WERI-Rb-1 (cell line): ENCODE data around the gene ABHD1.

Source experiments
- DNase-seq: peaks from one replicate; pipeline ENCODE4 v3.0.0-alpha.2; 2020
- H3K27ac ChIP-seq: fragments of 250-450 bp; sonication (Bioruptor Pico); 2 replicates; pipeline ENCODE4 v1.5.1; 2020; ENCODE audit warnings: mild to moderate bottlenecking, moderate library complexity
- H3K27me3 ChIP-seq: fragments of 250-450 bp; sonication (Bioruptor Pico); 2 replicates; pipeline ENCODE4 v1.5.1; 2021; ENCODE audit warnings: mild to moderate bottlenecking, low read depth, moderate library complexity; ENCODE audit not compliant: insufficient read depth, severe bottlenecking
- H3K36me3 ChIP-seq: fragments of 250-450 bp; sonication (Bioruptor Pico); 2 replicates; pipeline ENCODE4 v1.5.1; 2020; ENCODE audit warnings: mild to moderate bottlenecking, moderate library complexity
- H3K4me3 ChIP-seq: 2 replicates; pipeline ENCODE4 v1.5.1; 2011; ENCODE audit warnings: low read depth, mild to moderate bottlenecking, control low read depth, low read length
- H3K9me3 ChIP-seq: fragments of 250-450 bp; sonication (Bioruptor Pico); 2 replicates; pipeline ENCODE4 v1.5.1; 2021; ENCODE audit warnings: mild to moderate bottlenecking, moderate library complexity; ENCODE audit not compliant: severe bottlenecking
- CTCF ChIP-seq: IDR thresholded peaks from 2 replicates; pipeline ENCODE4 v1.5.1; 2011; ENCODE audit warnings: low read depth, mild to moderate bottlenecking, control low read depth, inconsistent platforms, low read length

The ABHD1 gene

GRCh38 chr2:27152796-27153464, 29.3 kb downstream of the ABHD1 start:
- Histone ChIP-seq H3K36me3 (no peaks in the 10 kb centered on the region), H3K27ac (no peak overlapping the region), H3K9me3 (no peaks in the 10 kb centered on the region), H3K27me3 (no peaks in the 10 kb centered on the region), H3K4me3 (no peak overlapping the region)
- DNase-seq, result no peak
- no peak for TF ChIP-seq CTCF

GRCh38 chr2:27154488-27154887, 30.9 kb downstream of the ABHD1 start:
- Histone ChIP-seq H3K27ac (no peak overlapping the region), H3K36me3 (no peaks in the 10 kb centered on the region), H3K4me3 (no peak overlapping the region), H3K27me3 (no peaks in the 10 kb centered on the region), H3K9me3 (no peaks in the 10 kb centered on the region)
- DNase-seq, result no peak
- TF ChIP-seq CTCF, result no peak

GRCh38 chr2:27155069-27155520, 31.5 kb downstream of the ABHD1 start:
- H3K36me3 ChIP-seq, result no peaks in the 10 kb centered on the region
- TF ChIP-seq CTCF, result no peak
- no peaks in the 10 kb centered on the region for H3K27me3 ChIP-seq
- DNase-seq, result no peak
- no peak overlapping the region for H3K27ac ChIP-seq
- H3K4me3 ChIP-seq, result no peak overlapping the region
- H3K9me3 ChIP-seq, result no peaks in the 10 kb centered on the region

- Histone ChIP-seq H3K27ac (no peak overlapping the region), H3K27me3 (no peaks in the 10 kb centered on the region), H3K9me3 (no peaks in the 10 kb centered on the region), H3K36me3 (no peaks in the 10 kb centered on the region), H3K4me3 (no peak overlapping the region)
- DNase-seq, result no peak
- no peak for TF ChIP-seq CTCF
Measured at GRCh38 chr2:27158468-27158867, 34.9 kb downstream of the ABHD1 start.

- H3K27me3 ChIP-seq, result no peaks in the 10 kb centered on the region
- no peaks in the 10 kb centered on the region for H3K9me3 ChIP-seq
- no peak overlapping the region for H3K4me3 ChIP-seq
- H3K36me3 ChIP-seq, result no peaks in the 10 kb centered on the region
- no peak for DNase-seq
- TF ChIP-seq CTCF, result no peak
- H3K27ac ChIP-seq, result no peak overlapping the region
Measured at GRCh38 chr2:27159271-27159670, 35.7 kb downstream of the ABHD1 start.

GRCh38 chr2:27160191-27160590, 36.6 kb downstream of the ABHD1 start:
- Histone ChIP-seq H3K9me3 (peaks cover 2% of the 10 kb centered on the region), H3K4me3 (no peak overlapping the region), H3K27ac (no peak overlapping the region), H3K27me3 (no peaks in the 10 kb centered on the region), H3K36me3 (no peaks in the 10 kb centered on the region)
- TF ChIP-seq CTCF, result no peak
- DNase-seq, result no peak
